Kidney (tissue), 14 donors: ENCODE results near the gene GALNT14. TPM values are rescaled to one million over a fixed set of nuclear protein-coding genes. Genes with fewer than 3 reads are reported as not detected.
A peak's percentile ranks its signal among the peaks of the same experiment; 100 is the strongest.

Experiments used
- DNase-seq, 5 donors: peaks; one replicate each; pipeline ENCODE4 v3.0.0-alpha.2; 2013 to 2020
- FAIRE-seq: peaks from 2 replicates; lab custom pipeline; 2012; peaks lifted over from hg19 to GRCh38; lab: Jason Lieb, UNC
- H3K27ac ChIP-seq, 2 donors: one replicate each; pipeline ENCODE4 v1.7.0; 2013; ENCODE audit warnings: low read depth in 2 of 2, low read length in 2 of 2, inconsistent platforms in 1 of 2
- H3K27me3 ChIP-seq: one replicate; pipeline ENCODE4 v1.7.1; 2013; ENCODE audit warnings: low read length, inconsistent platforms; ENCODE audit not compliant: control insufficient read depth, insufficient read depth
- H3K36me3 ChIP-seq, 3 donors: one replicate each; pipeline versions ENCODE4 v1.7.0 to v1.7.1; 2013; ENCODE audit warnings: low read length in 3 of 3, control low read depth in 1 of 3, inconsistent platforms in 1 of 3; ENCODE audit not compliant: insufficient read depth in 3 of 3, control insufficient read depth in 2 of 3
- H3K4me1 ChIP-seq, 3 donors: one replicate each; pipeline versions ENCODE4 v1.7.0 to v1.7.1; 2013; ENCODE audit warnings: low read length in 3 of 3, inconsistent platforms in 1 of 3, low read depth in 1 of 3; ENCODE audit not compliant: control insufficient read depth in 2 of 3, insufficient read depth in 2 of 3
- H3K4me3 ChIP-seq, 3 donors: one replicate each; pipeline versions ENCODE4 v1.7.0 to v1.8.1; 2013; ENCODE audit warnings: low read length in 3 of 3, control low read depth in 1 of 3, inconsistent platforms in 1 of 3
- H3K9ac ChIP-seq, 3 donors: one replicate each; pipeline versions ENCODE4 v1.7.0 to v1.7.1; 2013; ENCODE audit warnings: low read length in 3 of 3, control low read depth in 1 of 3, inconsistent platforms in 1 of 3
- H3K9me3 ChIP-seq, 3 donors: one replicate each; pipeline versions ENCODE4 v1.7.0 to v1.7.1; 2013; ENCODE audit warnings: low read length in 3 of 3, control low read depth in 1 of 3, inconsistent platforms in 1 of 3; ENCODE audit not compliant: control insufficient read depth in 2 of 3, insufficient read depth in 1 of 3
- intact Hi-C: fragments of 100-400 bp; cut with DNase I; formaldehyde crosslinking; loops from one replicate; pipeline ENCODE4 v1.11.1; 2022
- polyA plus RNA-seq: library from polyadenylated mRNA; stranded (reverse); fragments of 350-450 nt; fragmentation: Illumina TruSeq; extraction: RNeasy Lipid Tissue Mini Kit (QIAGEN cat#74804); gene quantifications from one replicate; pipeline ENCODE4 v1.2.3, GENCODE V29; 2014; ENCODE audit warnings: low read depth, low replicate concordance; ENCODE audit not compliant: insufficient read depth
- total RNA-seq: library from RNA; stranded (reverse); fragmentation: NEBNext Ultra II Directional; extraction: Animal tissue kit (Norgen Biotek cat#: 25700); gene quantifications from one replicate; pipeline ENCODE4 v1.2.1, GENCODE V29; 2021
- TF ChIP-seq, protein P1 (sequence below): IDR thresholded peaks from 3 replicates; pipeline ENCODE4 v1.5.1; 2012; ENCODE audit warnings: mild to moderate bottlenecking, moderate library complexity, borderline replicate concordance; ENCODE audit not compliant: insufficient read depth; ENCODE audit errors: extremely low read depth
- donor health status: control.
- donor health status: control.
- donor health status: control.
- donor health status: control.
- donor health status: control.
- donor health status: DM: yes; HTN: yes; CAD: no.
- donor health status: Normal renal cell carcinoma (clear cell type).

GALNT14 gene
- total and polyA plus RNA-seq, 2 donors from 2014 or later: 84.6 to 90.3 TPM

DNA sequence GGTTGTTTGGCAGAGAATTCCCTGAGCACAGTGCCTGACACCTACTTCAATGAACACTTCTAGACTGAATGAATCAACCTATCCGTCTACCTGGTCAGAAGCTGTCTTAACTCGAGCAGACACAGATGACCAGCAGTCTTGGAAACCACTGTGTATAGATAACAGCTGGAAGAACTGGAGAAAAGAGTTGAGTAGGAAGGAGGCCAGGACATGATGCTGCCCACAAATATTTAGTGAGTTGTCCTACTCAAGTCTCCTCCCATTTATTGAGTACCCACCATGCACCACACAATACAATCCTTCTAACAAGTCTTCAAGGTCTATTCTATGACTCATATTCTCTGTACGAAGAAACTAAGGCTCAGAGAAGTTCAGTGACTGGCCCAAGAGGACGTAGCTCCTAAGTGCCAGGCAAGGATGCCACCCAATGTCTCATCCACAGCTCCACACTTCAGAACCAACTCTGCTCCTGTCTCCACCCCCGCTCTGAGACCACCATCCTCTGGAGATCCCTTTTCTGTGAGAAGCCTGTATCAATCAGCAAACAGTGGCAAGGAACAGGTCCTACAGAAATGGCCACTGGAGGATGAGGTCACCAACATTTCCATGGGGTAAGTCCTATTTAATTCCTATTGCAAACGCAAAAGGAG lies 62.2 kb downstream of the GALNT14 start:
- H3K4me1 ChIP-seq: peaks cover 0 to 21% (median 18%) of the 10 kb centered on the region in 3 donors
- H3K9me3 ChIP-seq: no peaks in the 10 kb centered on the region
- no peak overlapping the region for H3K27ac ChIP-seq
- H3K27me3 ChIP-seq: no peaks in the 10 kb centered on the region
- FAIRE-seq (no peak), DNase-seq (no peak)
- no peaks in the 10 kb centered on the region for H3K36me3 ChIP-seq
- no peak overlapping the region for H3K4me3 ChIP-seq
- no peak overlapping the region for H3K9ac ChIP-seq
- TF ChIP-seq, protein P1, sequence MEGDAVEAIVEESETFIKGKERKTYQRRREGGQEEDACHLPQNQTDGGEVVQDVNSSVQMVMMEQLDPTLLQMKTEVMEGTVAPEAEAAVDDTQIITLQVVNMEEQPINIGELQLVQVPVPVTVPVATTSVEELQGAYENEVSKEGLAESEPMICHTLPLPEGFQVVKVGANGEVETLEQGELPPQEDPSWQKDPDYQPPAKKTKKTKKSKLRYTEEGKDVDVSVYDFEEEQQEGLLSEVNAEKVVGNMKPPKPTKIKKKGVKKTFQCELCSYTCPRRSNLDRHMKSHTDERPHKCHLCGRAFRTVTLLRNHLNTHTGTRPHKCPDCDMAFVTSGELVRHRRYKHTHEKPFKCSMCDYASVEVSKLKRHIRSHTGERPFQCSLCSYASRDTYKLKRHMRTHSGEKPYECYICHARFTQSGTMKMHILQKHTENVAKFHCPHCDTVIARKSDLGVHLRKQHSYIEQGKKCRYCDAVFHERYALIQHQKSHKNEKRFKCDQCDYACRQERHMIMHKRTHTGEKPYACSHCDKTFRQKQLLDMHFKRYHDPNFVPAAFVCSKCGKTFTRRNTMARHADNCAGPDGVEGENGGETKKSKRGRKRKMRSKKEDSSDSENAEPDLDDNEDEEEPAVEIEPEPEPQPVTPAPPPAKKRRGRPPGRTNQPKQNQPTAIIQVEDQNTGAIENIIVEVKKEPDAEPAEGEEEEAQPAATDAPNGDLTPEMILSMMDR: no peak
- intact Hi-C loops: no loop called here

DNA sequence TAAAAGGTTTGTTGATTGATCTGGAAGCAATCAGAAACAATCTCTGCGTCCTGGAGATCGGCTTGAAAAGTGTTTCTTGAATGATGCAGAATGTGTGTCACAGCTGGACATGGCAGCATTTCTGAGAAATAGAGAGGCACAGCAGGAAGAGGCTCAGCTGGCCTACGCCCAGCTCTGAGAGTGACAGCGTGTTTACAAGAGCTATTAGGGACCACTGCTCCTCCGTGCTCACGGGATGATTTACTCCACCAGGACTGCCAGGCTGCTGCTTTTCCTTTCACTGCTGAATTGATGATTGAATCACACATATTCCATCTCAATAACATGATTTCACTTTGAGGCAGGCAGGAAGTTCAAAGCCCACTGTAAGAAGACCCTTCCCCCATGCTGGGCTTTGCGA lies 62.8 kb downstream of the GALNT14 start:
- Histone ChIP-seq H3K4me3 (no peak overlapping the region), H3K9ac (no peak overlapping the region), H3K27me3 (no peaks in the 10 kb centered on the region), H3K9me3 (no peaks in the 10 kb centered on the region), H3K4me1 (peaks cover 0 to 17% (median 15%) of the 10 kb centered on the region in 3 donors), H3K27ac (no peak overlapping the region), H3K36me3 (no peaks in the 10 kb centered on the region)
- intact Hi-C loops: no loop called here
- TF ChIP-seq, protein P1: no peak
- FAIRE-seq (no peak), DNase-seq (no peak)

DNA sequence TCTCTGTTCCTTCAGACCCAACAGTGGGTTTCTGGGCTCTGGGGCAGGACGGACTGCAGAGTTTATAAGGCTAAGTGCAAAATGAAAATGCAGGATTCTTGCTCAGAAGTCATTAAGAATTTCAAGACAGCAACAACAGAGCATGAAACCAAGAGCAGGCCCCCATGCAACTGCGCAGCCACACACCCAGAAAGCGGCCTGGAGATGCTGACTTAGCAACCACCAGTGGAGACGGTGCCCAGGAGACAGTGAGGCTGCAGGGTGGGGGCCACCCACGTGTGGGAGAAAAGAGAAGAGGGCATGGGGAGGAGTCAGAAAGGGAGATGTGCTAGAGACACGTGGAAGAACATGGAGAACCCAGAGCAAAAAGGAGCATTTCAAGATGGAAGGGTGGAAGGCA lies 66.5 kb downstream of the GALNT14 start:
- no peak overlapping the region for H3K9ac ChIP-seq
- peaks cover 0 to 14% (median 5%) of the 10 kb centered on the region in 3 donors for H3K4me1 ChIP-seq
- no peak overlapping the region for H3K4me3 ChIP-seq
- H3K9me3 ChIP-seq: no peaks in the 10 kb centered on the region
- H3K36me3 ChIP-seq: no peaks in the 10 kb centered on the region
- H3K27me3 ChIP-seq: no peaks in the 10 kb centered on the region
- DNase-seq (peak in 1 of 5 donors; percentile 39), FAIRE-seq (no peak)
- intact Hi-C loops: no loop called here
- no peak overlapping the region for H3K27ac ChIP-seq
- TF ChIP-seq, protein P1: no peak
